Liver (tissue), 3 donors: ENCODE results near the gene TLCD4.

Experiments
- EGR1 ChIP-seq, 2 donors: IDR thresholded peaks; 2 replicates each; pipeline ENCODE4 v1.6.1; 2016 to 2018; ENCODE audit warnings: antibody characterized with exemption in 2 of 2, low read depth in 2 of 2
- HNF4G ChIP-seq: IDR thresholded peaks from 2 replicates; pipeline ENCODE4 v1.6.1; 2016; ENCODE audit warnings: antibody characterized with exemption
- JUND ChIP-seq, 2 donors: IDR thresholded peaks; 2 replicates each; pipeline ENCODE4 v1.6.1; 2016; ENCODE audit warnings: antibody characterized with exemption in 2 of 2
- MAX ChIP-seq: IDR thresholded peaks from 2 replicates; pipeline ENCODE4 v1.6.1; 2016; ENCODE audit warnings: antibody characterized with exemption
- RAD21 ChIP-seq, 2 donors: IDR thresholded peaks; 2 replicates each; pipeline ENCODE4 v1.6.1; 2016; ENCODE audit warnings: antibody characterized with exemption in 2 of 2, mild to moderate bottlenecking in 2 of 2
- RXRA ChIP-seq, 2 donors: IDR thresholded peaks; 2 replicates each; pipeline ENCODE4 v1.6.1; 2017 to 2018; ENCODE audit warnings: antibody characterized with exemption in 2 of 2, mild to moderate bottlenecking in 1 of 2
- SP1 ChIP-seq: IDR thresholded peaks from 2 replicates; pipeline ENCODE4 v1.6.1; 2018; ENCODE audit warnings: antibody characterized with exemption, mild to moderate bottlenecking
- TAF1 ChIP-seq: conservative IDR thresholded peaks from 2 replicates; pipeline ENCODE4 v1.6.1; 2016; ENCODE audit warnings: antibody characterized with exemption, mild to moderate bottlenecking
- YY1 ChIP-seq: IDR thresholded peaks from 2 replicates; pipeline ENCODE4 v1.6.1; 2016; ENCODE audit warnings: antibody characterized with exemption, mild to moderate bottlenecking
- ZBTB33 ChIP-seq: IDR thresholded peaks from 2 replicates; pipeline ENCODE4 v1.6.1; 2016; ENCODE audit warnings: antibody characterized with exemption
- TF ChIP-seq, protein P1 (sequence below): fragments of 150-350 bp; IDR thresholded peaks from 2 replicates; pipeline ENCODE4 v1.5.1; 2017; ENCODE audit warnings: improper control_type of control experiment, low read depth, low read length; ENCODE audit not compliant: missing input control
- TF ChIP-seq, protein P2 (sequence below): IDR thresholded peaks from 2 replicates; pipeline ENCODE4 v1.6.1; 2016; ENCODE audit warnings: antibody characterized with exemption, mild to moderate bottlenecking
- TF ChIP-seq, protein P3 (sequence below): IDR thresholded peaks from 2 replicates; pipeline ENCODE4 v1.6.1; 2016; ENCODE audit warnings: antibody characterized with exemption
- donor health status: healthy.
- donor health status: healthy.

GRCh38 chr1:95116580-95117206, 462 bp upstream of the TLCD4 start:
- TF ChIP-seq, protein P1, sequence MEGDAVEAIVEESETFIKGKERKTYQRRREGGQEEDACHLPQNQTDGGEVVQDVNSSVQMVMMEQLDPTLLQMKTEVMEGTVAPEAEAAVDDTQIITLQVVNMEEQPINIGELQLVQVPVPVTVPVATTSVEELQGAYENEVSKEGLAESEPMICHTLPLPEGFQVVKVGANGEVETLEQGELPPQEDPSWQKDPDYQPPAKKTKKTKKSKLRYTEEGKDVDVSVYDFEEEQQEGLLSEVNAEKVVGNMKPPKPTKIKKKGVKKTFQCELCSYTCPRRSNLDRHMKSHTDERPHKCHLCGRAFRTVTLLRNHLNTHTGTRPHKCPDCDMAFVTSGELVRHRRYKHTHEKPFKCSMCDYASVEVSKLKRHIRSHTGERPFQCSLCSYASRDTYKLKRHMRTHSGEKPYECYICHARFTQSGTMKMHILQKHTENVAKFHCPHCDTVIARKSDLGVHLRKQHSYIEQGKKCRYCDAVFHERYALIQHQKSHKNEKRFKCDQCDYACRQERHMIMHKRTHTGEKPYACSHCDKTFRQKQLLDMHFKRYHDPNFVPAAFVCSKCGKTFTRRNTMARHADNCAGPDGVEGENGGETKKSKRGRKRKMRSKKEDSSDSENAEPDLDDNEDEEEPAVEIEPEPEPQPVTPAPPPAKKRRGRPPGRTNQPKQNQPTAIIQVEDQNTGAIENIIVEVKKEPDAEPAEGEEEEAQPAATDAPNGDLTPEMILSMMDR = peak; percentile 65
- TF ChIP-seq TAF1 = no peak
- TF ChIP-seq MAX = no peak
- no peak for TF ChIP-seq YY1
- no peak for TF ChIP-seq ZBTB33
- TF ChIP-seq HNF4G = no peak
- TF ChIP-seq, protein P2, sequence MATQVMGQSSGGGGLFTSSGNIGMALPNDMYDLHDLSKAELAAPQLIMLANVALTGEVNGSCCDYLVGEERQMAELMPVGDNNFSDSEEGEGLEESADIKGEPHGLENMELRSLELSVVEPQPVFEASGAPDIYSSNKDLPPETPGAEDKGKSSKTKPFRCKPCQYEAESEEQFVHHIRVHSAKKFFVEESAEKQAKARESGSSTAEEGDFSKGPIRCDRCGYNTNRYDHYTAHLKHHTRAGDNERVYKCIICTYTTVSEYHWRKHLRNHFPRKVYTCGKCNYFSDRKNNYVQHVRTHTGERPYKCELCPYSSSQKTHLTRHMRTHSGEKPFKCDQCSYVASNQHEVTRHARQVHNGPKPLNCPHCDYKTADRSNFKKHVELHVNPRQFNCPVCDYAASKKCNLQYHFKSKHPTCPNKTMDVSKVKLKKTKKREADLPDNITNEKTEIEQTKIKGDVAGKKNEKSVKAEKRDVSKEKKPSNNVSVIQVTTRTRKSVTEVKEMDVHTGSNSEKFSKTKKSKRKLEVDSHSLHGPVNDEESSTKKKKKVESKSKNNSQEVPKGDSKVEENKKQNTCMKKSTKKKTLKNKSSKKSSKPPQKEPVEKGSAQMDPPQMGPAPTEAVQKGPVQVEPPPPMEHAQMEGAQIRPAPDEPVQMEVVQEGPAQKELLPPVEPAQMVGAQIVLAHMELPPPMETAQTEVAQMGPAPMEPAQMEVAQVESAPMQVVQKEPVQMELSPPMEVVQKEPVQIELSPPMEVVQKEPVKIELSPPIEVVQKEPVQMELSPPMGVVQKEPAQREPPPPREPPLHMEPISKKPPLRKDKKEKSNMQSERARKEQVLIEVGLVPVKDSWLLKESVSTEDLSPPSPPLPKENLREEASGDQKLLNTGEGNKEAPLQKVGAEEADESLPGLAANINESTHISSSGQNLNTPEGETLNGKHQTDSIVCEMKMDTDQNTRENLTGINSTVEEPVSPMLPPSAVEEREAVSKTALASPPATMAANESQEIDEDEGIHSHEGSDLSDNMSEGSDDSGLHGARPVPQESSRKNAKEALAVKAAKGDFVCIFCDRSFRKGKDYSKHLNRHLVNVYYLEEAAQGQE = peak; percentile 35
- peak in 1 of 2 donors; percentile 18 for TF ChIP-seq RXRA (IDR thresholded peaks at IDR 0.05)
- TF ChIP-seq JUND (IDR thresholded peaks at IDR 0.05) = no peak
- TF ChIP-seq EGR1 (IDR thresholded peaks at IDR 0.05; ENCODE audit: low read depth in 2 of 2) = peak; percentile 69 to 73
- TF ChIP-seq SP1 = no peak
- TF ChIP-seq, protein P3, sequence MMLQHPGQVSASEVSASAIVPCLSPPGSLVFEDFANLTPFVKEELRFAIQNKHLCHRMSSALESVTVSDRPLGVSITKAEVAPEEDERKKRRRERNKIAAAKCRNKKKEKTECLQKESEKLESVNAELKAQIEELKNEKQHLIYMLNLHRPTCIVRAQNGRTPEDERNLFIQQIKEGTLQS = no peak
- peak; percentile 56 to 76 for TF ChIP-seq RAD21 (IDR thresholded peaks at IDR 0.05)
